ENCODE data around the gene DOK3. TPM values are rescaled to one million over a fixed set of nuclear protein-coding genes. Genes with fewer than 3 reads are reported as not detected.

DOK3 gene
- total and polyA plus RNA-seq, 2 of the 13 experiments (the other 11 are each of a cell fraction or from before 2014, with no cell fraction given), result 1.4 to 1.5 TPM

DNA sequence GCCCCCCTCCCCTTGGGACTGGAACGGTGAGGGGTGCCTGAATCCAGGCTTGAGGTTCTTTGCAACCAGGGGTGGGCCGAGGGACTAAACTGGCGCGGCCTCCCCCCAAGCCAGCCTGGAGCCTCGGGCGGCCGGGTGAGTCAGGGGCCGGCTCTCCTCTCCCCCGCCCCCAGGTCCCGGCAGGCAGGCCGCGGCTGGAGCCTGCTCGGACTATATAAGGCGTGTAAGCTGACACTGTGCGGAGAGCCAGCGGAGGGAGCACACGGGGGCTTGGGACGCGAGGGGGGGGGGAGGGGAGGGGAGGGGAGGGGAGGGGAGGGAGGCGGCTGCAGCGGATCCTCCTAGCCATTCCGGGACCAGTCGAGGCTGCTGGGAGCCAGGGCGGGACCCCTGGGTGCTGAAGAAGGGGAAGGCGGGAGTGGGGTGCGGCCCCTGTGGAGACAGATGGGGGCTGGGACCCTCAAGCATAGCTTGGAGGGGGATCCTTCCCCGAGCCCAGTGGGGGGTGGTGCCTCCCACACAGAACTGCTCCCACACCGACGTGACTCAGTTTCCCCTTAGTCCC is 12.8 kb downstream of the DOK3 start (continued):
- no peak for TF ChIP-seq ZNF34 (CRISPR knock-in tag; IDR thresholded peaks at IDR 0.05; ENCODE audit: borderline replicate concordance)
- no peak for TF ChIP-seq HNF4G (IDR thresholded peaks at IDR 0.05; ENCODE audit: borderline replicate concordance, low read depth, low read length)
- no peak for TF ChIP-seq HNF4G (CRISPR knock-in tag; IDR thresholded peaks at IDR 0.05; ENCODE audit: borderline replicate concordance, low read depth)
- no peak for TF ChIP-seq DR1 (CRISPR knock-in tag; IDR thresholded peaks at IDR 0.05)
- TF ChIP-seq NKX3-1 (CRISPR knock-in tag; IDR thresholded peaks at IDR 0.05), result no peak
- no peak for TF ChIP-seq RCOR2 (CRISPR knock-in tag; IDR thresholded peaks at IDR 0.05)
- no peak; the same call in 1 of the 2 replicates for TF ChIP-seq HMG20A (CRISPR knock-in tag; IDR thresholded peaks at IDR 0.05; ENCODE audit: borderline replicate concordance)
- no peak for TF ChIP-seq ZBTB26 (CRISPR knock-in tag; IDR thresholded peaks at IDR 0.05; ENCODE audit: borderline replicate concordance)
- TF ChIP-seq ZNF292 (CRISPR knock-in tag; IDR thresholded peaks at IDR 0.05; ENCODE audit: borderline replicate concordance, low read depth), result no peak
- TF ChIP-seq ZNF382 (CRISPR knock-in tag; IDR thresholded peaks at IDR 0.05; ENCODE audit: borderline replicate concordance), result no peak
- no peak for TF ChIP-seq HOXD1 (CRISPR knock-in tag; IDR thresholded peaks at IDR 0.05)
- no peak for TF ChIP-seq ZNF709 (CRISPR knock-in tag; IDR thresholded peaks at IDR 0.05)
- TF ChIP-seq ZNF580 (CRISPR knock-in tag; IDR thresholded peaks at IDR 0.05; ENCODE audit: borderline replicate concordance, low read depth), result no peak
- no peak for TF ChIP-seq CEBPG (CRISPR knock-in tag; IDR thresholded peaks at IDR 0.05)
- no peak for TF ChIP-seq ZNF280D (CRISPR knock-in tag; IDR thresholded peaks at IDR 0.05)
- no peak for TF ChIP-seq MEIS1 (CRISPR knock-in tag; IDR thresholded peaks at IDR 0.05; ENCODE audit: borderline replicate concordance)
- TF ChIP-seq ZNF225 (CRISPR knock-in tag; IDR thresholded peaks at IDR 0.05), result no peak
- TF ChIP-seq WIZ (CRISPR knock-in tag; IDR thresholded peaks at IDR 0.05), result no peak
- no peak for TF ChIP-seq SP1 (IDR thresholded peaks at IDR 0.05)
- TF ChIP-seq SP1 (CRISPR knock-in tag; IDR thresholded peaks at IDR 0.05), result no peak
- no peak for TF ChIP-seq CBFB (CRISPR knock-in tag; IDR thresholded peaks at IDR 0.05)
- TF ChIP-seq ZBTB8A (CRISPR knock-in tag; IDR thresholded peaks at IDR 0.05; ENCODE audit: borderline replicate concordance, low read depth), result no peak
- TF ChIP-seq, protein P1, sequence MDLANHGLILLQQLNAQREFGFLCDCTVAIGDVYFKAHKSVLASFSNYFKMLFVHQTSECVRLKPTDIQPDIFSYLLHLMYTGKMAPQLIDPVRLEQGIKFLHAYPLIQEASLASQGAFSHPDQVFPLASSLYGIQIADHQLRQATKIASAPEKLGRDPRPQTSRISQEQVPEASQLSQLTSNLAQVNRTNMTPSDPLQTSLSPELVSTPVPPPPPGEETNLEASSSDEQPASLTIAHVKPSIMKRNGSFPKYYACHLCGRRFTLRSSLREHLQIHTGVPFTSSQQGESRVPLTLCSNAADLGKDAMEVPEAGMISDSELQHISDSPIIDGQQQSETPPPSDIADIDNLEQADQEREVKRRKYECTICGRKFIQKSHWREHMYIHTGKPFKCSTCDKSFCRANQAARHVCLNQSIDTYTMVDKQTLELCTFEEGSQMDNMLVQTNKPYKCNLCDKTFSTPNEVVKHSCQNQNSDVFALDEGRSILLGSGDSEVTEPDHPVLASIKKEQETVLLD (CRISPR knock-in tag; IDR thresholded peaks at IDR 0.05; ENCODE audit: low read depth), result no peak
- TF ChIP-seq, protein P2, sequence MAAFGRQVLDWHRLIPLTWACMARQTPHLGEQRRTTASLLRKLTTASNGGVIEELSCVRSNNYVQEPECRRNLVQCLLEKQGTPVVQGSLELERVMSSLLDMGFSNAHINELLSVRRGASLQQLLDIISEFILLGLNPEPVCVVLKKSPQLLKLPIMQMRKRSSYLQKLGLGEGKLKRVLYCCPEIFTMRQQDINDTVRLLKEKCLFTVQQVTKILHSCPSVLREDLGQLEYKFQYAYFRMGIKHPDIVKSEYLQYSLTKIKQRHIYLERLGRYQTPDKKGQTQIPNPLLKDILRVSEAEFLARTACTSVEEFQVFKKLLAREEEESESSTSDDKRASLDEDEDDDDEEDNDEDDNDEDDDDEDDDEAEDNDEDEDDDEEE (CRISPR knock-in tag; IDR thresholded peaks at IDR 0.05), result peak; percentile 3; the same call in 1 of the 2 replicates
- TF ChIP-seq ZNF441 (CRISPR knock-in tag; IDR thresholded peaks at IDR 0.05; ENCODE audit: borderline replicate concordance), result peak; percentile 59; the same call in 1 of the 2 replicates
- TF ChIP-seq ZBTB38 (CRISPR knock-in tag; IDR thresholded peaks at IDR 0.05), result peak; percentile 72; the same call in 1 of the 2 replicates
